CD4-positive, alpha-beta T cell treated with Interleukin-4 for 1 hour (primary cell): ENCODE data around the gene ALX4.

ENCODE experiments used
- DNase-seq, 2 donors: peaks; one replicate each; pipeline ENCODE4 v3.0.0-alpha.2; 2020 to 2022

The ALX4 gene

GRCh38 chr11:44335052-44335760, 25.3 kb upstream of the ALX4 start:
- no peak for DNase-seq

- no peak for DNase-seq
These were observed 24.5 kb upstream of the ALX4 start for GRCh38 chr11:44334356-44335004.

- no peak for DNase-seq
These were observed 23.6 kb upstream of the ALX4 start for GRCh38 chr11:44333271-44334218.

- DNase-seq: no peak
These were observed 22.7 kb upstream of the ALX4 start for GRCh38 chr11:44332665-44333064.

- no peak for DNase-seq
These were observed 19.7 kb upstream of the ALX4 start for GRCh38 chr11:44329472-44330230.

GRCh38 chr11:44328138-44328660, 18.3 kb upstream of the ALX4 start:
- DNase-seq: no peak

- DNase-seq: no peak
These were observed 17.8 kb upstream of the ALX4 start for GRCh38 chr11:44327730-44328129.

GRCh38 chr11:44326615-44327475, 16.9 kb upstream of the ALX4 start:
- no peak for DNase-seq

GRCh38 chr11:44325698-44326097, 15.8 kb upstream of the ALX4 start:
- DNase-seq: no peak

- DNase-seq: no peak
These were observed 15.0 kb upstream of the ALX4 start for GRCh38 chr11:44324749-44325525.

GRCh38 chr11:44324222-44324621, 14.3 kb upstream of the ALX4 start:
- DNase-seq: no peak

- no peak for DNase-seq
These were observed 12.3 kb upstream of the ALX4 start for GRCh38 chr11:44322243-44322642.

GRCh38 chr11:44321059-44321458, 11.1 kb upstream of the ALX4 start:
- no peak for DNase-seq

- DNase-seq: no peak
These were observed 10.5 kb upstream of the ALX4 start for GRCh38 chr11:44320289-44320973.

GRCh38 chr11:44319552-44320288, 9.8 kb upstream of the ALX4 start:
- no peak for DNase-seq

GRCh38 chr11:44319170-44319551, 9.2 kb upstream of the ALX4 start:
- DNase-seq: no peak

- no peak for DNase-seq
These were observed 8.4 kb upstream of the ALX4 start for GRCh38 chr11:44318369-44318768.

- DNase-seq: no peak
These were observed 6.8 kb upstream of the ALX4 start for GRCh38 chr11:44316659-44317240.
